AG09319 (cell line): ENCODE results near the gene TRPC4AP.

Source experiments
- DNase-seq: peaks from one replicate; pipeline ENCODE4 v3.0.0-alpha.2; 2010; ENCODE audit warnings: low read depth; ENCODE audit errors: extremely low read depth
- CTCF ChIP-seq: IDR thresholded peaks from 2 replicates; pipeline ENCODE4 v1.5.1; 2011; ENCODE audit warnings: low read depth, mild to moderate bottlenecking, inconsistent platforms, low read length, moderate library complexity

TRPC4AP gene

GRCh38 chr20:34976286-34976685 is 116.3 kb downstream of the TRPC4AP start:
- DNase-seq = no peak
- TF ChIP-seq CTCF = no peak

- no peak for TF ChIP-seq CTCF
- DNase-seq = no peak
These were observed 118.4 kb downstream of the TRPC4AP start for GRCh38 chr20:34974246-34974645.

GRCh38 chr20:34971561-34972235 is 120.9 kb downstream of the TRPC4AP start:
- no peak for DNase-seq
- TF ChIP-seq CTCF = no peak

- DNase-seq = no peak
- TF ChIP-seq CTCF = no peak
These were observed 121.6 kb downstream of the TRPC4AP start for GRCh38 chr20:34970846-34971560.

GRCh38 chr20:34970193-34970840 is 122.3 kb downstream of the TRPC4AP start:
- no peak for TF ChIP-seq CTCF
- DNase-seq = no peak

- no peak for TF ChIP-seq CTCF
- no peak for DNase-seq
These were observed 124.4 kb downstream of the TRPC4AP start for GRCh38 chr20:34968042-34968775.

- DNase-seq = no peak
These were observed 125.2 kb downstream of the TRPC4AP start for GRCh38 chr20:34967421-34967820.

More at GRCh38 chr20:34967421-34967820, 125.2 kb downstream of the TRPC4AP start:
- no peak for TF ChIP-seq CTCF
